Muscle of leg (tissue), 11 donors: ENCODE data around the gene NGB. TPM values are rescaled to one million over a fixed set of nuclear protein-coding genes. Genes with fewer than 3 reads are reported as not detected.
A peak's percentile ranks its signal among the peaks of the same experiment; 100 is the strongest.

ENCODE experiments used
- DNase-seq: peaks from one replicate; pipeline ENCODE4 v3.0.0; 2013
- H3K27ac ChIP-seq: one replicate; pipeline ENCODE4 v1.5.1; 2013; ENCODE audit warnings: mild to moderate bottlenecking, low read length, control low read depth
- H3K27me3 ChIP-seq: one replicate; pipeline ENCODE4 v1.6.1; 2013; ENCODE audit warnings: low read length; ENCODE audit not compliant: control insufficient read depth, insufficient read depth
- H3K36me3 ChIP-seq: one replicate; pipeline ENCODE4 v1.6.1; 2013; ENCODE audit warnings: low read length; ENCODE audit not compliant: control insufficient read depth, insufficient read depth
- H3K4me1 ChIP-seq: one replicate; pipeline ENCODE4 v1.6.1; 2013; ENCODE audit warnings: low read length; ENCODE audit not compliant: control insufficient read depth, insufficient read depth
- H3K4me3 ChIP-seq: one replicate; pipeline ENCODE4 v1.5.1; 2013; ENCODE audit warnings: low read length, control low read depth
- H3K9me3 ChIP-seq: replicated peaks from 2 replicates; pipeline ENCODE4 v1.6.1; 2013; ENCODE audit warnings: low read depth, low read length; ENCODE audit not compliant: control insufficient read depth
- WGBS: methylation state at CpG from one replicate; pipeline ENCODE4 v1.1.5; 2013; ENCODE audit warnings: missing lambda C conversion rate; ENCODE audit not compliant: insufficient coverage; 5-methylcytosine and 5-hydroxymethylcytosine counted together
- polyA plus RNA-seq, 8 donors: library from polyadenylated mRNA; unstranded; fragments of 120-200 nt; gene quantifications; one replicate each; pipeline versions ENCODE4 v1.2.1 to v1.2.3, GENCODE V29; 2013; ENCODE audit warnings: inconsistent platforms in 1 of 8, low replicate concordance in 1 of 8; ENCODE audit not compliant: insufficient read length in 8 of 8, insufficient read depth in 1 of 8
- total RNA-seq: library from RNA; stranded (reverse); fragments of 120-200 nt; gene quantifications from one replicate; pipeline ENCODE4 v1.2.4, GENCODE V29; 2013

The NGB gene
- total and polyA plus RNA-seq, 9 donors, result 0.17 TPM; not detected in 8

- H3K27me3 ChIP-seq, result peaks cover 3% of the 10 kb centered on the region
- WGBS, result 88% methylated on average over 5 of the region's 8 CpGs
- H3K9me3 ChIP-seq, result no peaks in the 10 kb centered on the region
These were observed 14.3 kb downstream of the NGB start for GRCh38 chr14:77256694-77257093.

GRCh38 chr14:77253333-77254190 is 17.4 kb downstream of the NGB start:
- no peaks in the 10 kb centered on the region for H3K9me3 ChIP-seq
- DNase-seq, result no peak
- 66% methylated on average over 17 of the region's 20 CpGs for WGBS

More at GRCh38 chr14:77256694-77257093, 14.3 kb downstream of the NGB start:
- Histone ChIP-seq H3K36me3 (no peaks in the 10 kb centered on the region), H3K27ac (no peak overlapping the region), H3K4me3 (no peak overlapping the region), H3K4me1 (no peaks in the 10 kb centered on the region)
- no peak for DNase-seq

GRCh38 chr14:77251870-77252269 is 19.1 kb downstream of the NGB start:
- DNase-seq, result no peak
- no peaks in the 10 kb centered on the region for H3K27me3 ChIP-seq
- H3K9me3 ChIP-seq, result no peaks in the 10 kb centered on the region
- no peak overlapping the region for H3K27ac ChIP-seq
- no peak overlapping the region for H3K4me3 ChIP-seq
- 90% methylated on average over 10 of the region's 11 CpGs for WGBS
- no peaks in the 10 kb centered on the region for H3K4me1 ChIP-seq
- no peaks in the 10 kb centered on the region for H3K36me3 ChIP-seq

More at GRCh38 chr14:77253333-77254190, 17.4 kb downstream of the NGB start:
- H3K36me3 ChIP-seq, result no peaks in the 10 kb centered on the region
- no peak overlapping the region for H3K4me3 ChIP-seq
- no peaks in the 10 kb centered on the region for H3K27me3 ChIP-seq
- H3K4me1 ChIP-seq, result no peaks in the 10 kb centered on the region
- H3K27ac ChIP-seq, result no peak overlapping the region

- H3K9me3 ChIP-seq, result no peaks in the 10 kb centered on the region
- no peak for DNase-seq
- H3K36me3 ChIP-seq, result no peaks in the 10 kb centered on the region
- no peaks in the 10 kb centered on the region for H3K4me1 ChIP-seq
- H3K4me3 ChIP-seq, result no peak overlapping the region
- no peak overlapping the region for H3K27ac ChIP-seq
- 100% methylated on average over 2 of the region's 6 CpGs for WGBS
- H3K27me3 ChIP-seq, result no peaks in the 10 kb centered on the region
These were observed 20.1 kb downstream of the NGB start for GRCh38 chr14:77250927-77251326.

- Histone ChIP-seq H3K27ac (no peak overlapping the region), H3K36me3 (no peaks in the 10 kb centered on the region), H3K9me3 (no peaks in the 10 kb centered on the region), H3K27me3 (no peaks in the 10 kb centered on the region), H3K4me3 (no peak overlapping the region), H3K4me1 (no peaks in the 10 kb centered on the region)
- WGBS, result 93% methylated on average over 6 of the region's 7 CpGs
- no peak for DNase-seq
These were observed 21.7 kb downstream of the NGB start for GRCh38 chr14:77249286-77249685.

GRCh38 chr14:77248666-77249065 is 22.3 kb downstream of the NGB start:
- Histone ChIP-seq H3K4me3 (no peak overlapping the region), H3K4me1 (no peaks in the 10 kb centered on the region), H3K9me3 (no peaks in the 10 kb centered on the region), H3K27me3 (no peaks in the 10 kb centered on the region), H3K36me3 (no peaks in the 10 kb centered on the region), H3K27ac (no peak overlapping the region)
- DNase-seq, result no peak
- WGBS, result 92% methylated on average over 6 of the region's 7 CpGs

- no CpG with 5 or more reads among the region's 1 CpG for WGBS
- no peak for DNase-seq
- Histone ChIP-seq H3K9me3 (no peaks in the 10 kb centered on the region), H3K4me3 (no peak overlapping the region), H3K27me3 (no peaks in the 10 kb centered on the region), H3K36me3 (no peaks in the 10 kb centered on the region), H3K4me1 (no peaks in the 10 kb centered on the region), H3K27ac (no peak overlapping the region)
These were observed 24.2 kb downstream of the NGB start for GRCh38 chr14:77246784-77247183.

- 68% methylated on average over 3 of the region's 4 CpGs for WGBS
- Histone ChIP-seq H3K27me3 (no peaks in the 10 kb centered on the region), H3K27ac (no peak overlapping the region), H3K4me1 (no peaks in the 10 kb centered on the region), H3K4me3 (no peak overlapping the region), H3K36me3 (no peaks in the 10 kb centered on the region), H3K9me3 (no peaks in the 10 kb centered on the region)
- DNase-seq, result no peak
These were observed 25.2 kb downstream of the NGB start for GRCh38 chr14:77245820-77246219.

GRCh38 chr14:77243853-77244252 is 27.2 kb downstream of the NGB start:
- Histone ChIP-seq H3K36me3 (no peaks in the 10 kb centered on the region), H3K27ac (no peak overlapping the region), H3K9me3 (no peaks in the 10 kb centered on the region), H3K4me1 (no peaks in the 10 kb centered on the region), H3K27me3 (peaks cover 2% of the 10 kb centered on the region), H3K4me3 (no peak overlapping the region)
- 71% methylated on average over 4 of the region's 4 CpGs for WGBS
- peak; percentile 8 for DNase-seq

- no peak for DNase-seq
- no peaks in the 10 kb centered on the region for H3K4me1 ChIP-seq
These were observed 28.3 kb downstream of the NGB start for GRCh38 chr14:77242752-77243151.

More at GRCh38 chr14:77242752-77243151, 28.3 kb downstream of the NGB start:
- 71% methylated on average over 6 of the region's 12 CpGs for WGBS
- Histone ChIP-seq H3K27me3 (peaks cover 2% of the 10 kb centered on the region), H3K9me3 (no peaks in the 10 kb centered on the region), H3K27ac (no peak overlapping the region), H3K36me3 (no peaks in the 10 kb centered on the region), H3K4me3 (no peak overlapping the region)
